A673 (cell line): ENCODE results near the gene SLC14A1.

Experiments used
- CTCF ChIP-seq: fragments of 300-800, 200-600 bp; sonication (generic); conservative IDR thresholded peaks from 2 replicates; pipeline ENCODE4 v1.5.1; 2017; ENCODE audit warnings: low read depth, mild to moderate bottlenecking, antibody characterized with exemption, low read length, moderate library complexity, mixed read lengths
- EZH2 ChIP-seq: fragments of 200-600 bp; sonication (generic); IDR thresholded peaks from 2 replicates; pipeline ENCODE4 v1.6.1; 2017; ENCODE audit warnings: borderline replicate concordance, low read depth, mild to moderate bottlenecking, mixed read lengths, antibody characterized with exemption, low read length; ENCODE audit not compliant: poor library complexity, severe bottlenecking

GRCh38 chr18:45777393-45777792 lies 53.4 kb downstream of the SLC14A1 start:
- TF ChIP-seq CTCF (no peak), EZH2 (no peak)
